Kidney glomerular epithelial cell (primary cell): ENCODE data around the gene RPL32.
"Not testable (repeated sequence)": the region's sequence is repeated elsewhere in the genome, so short reads cannot be mapped to it uniquely, and the experiment has no call there.

Experiments used
- DNase-seq: peaks from one replicate; lab custom pipeline; 2025; lab: John Stamatoyannopoulos, UW

The RPL32 gene

GRCh38 chr3:12841149-12841969, at the start of gene RPL32:
Gene RPL32 (minus strand): TSS chr3:12841565. CDS start chr3:12840237, 1,328 bp downstream.
- peak; percentile 97 for DNase-seq

- no peak for DNase-seq
Measured at GRCh38 chr3:12890610-12891390, 49.4 kb upstream of the RPL32 start.

GRCh38 chr3:12886736-12887135, 45.4 kb upstream of the RPL32 start:
- DNase-seq: no peak

- DNase-seq: no peak
Measured at GRCh38 chr3:12886106-12886679, 44.8 kb upstream of the RPL32 start.

GRCh38 chr3:12885583-12885930, 44.2 kb upstream of the RPL32 start:
- no peak for DNase-seq

GRCh38 chr3:12884790-12885582, 43.6 kb upstream of the RPL32 start:
- DNase-seq: no peak

GRCh38 chr3:12884186-12884680, 42.9 kb upstream of the RPL32 start:
- no peak for DNase-seq

GRCh38 chr3:12882336-12883310, 41.3 kb upstream of the RPL32 start:
- no peak for DNase-seq

- DNase-seq: not testable (repeated sequence)
Measured at GRCh38 chr3:12881858-12882257, 40.5 kb upstream of the RPL32 start.

- no peak for DNase-seq
Measured at GRCh38 chr3:12879191-12879815, 37.9 kb upstream of the RPL32 start.

GRCh38 chr3:12878758-12879157, 37.4 kb upstream of the RPL32 start:
- DNase-seq: not testable (repeated sequence)

GRCh38 chr3:12878141-12878574, 36.8 kb upstream of the RPL32 start:
- no peak for DNase-seq

- no peak for DNase-seq
Measured at GRCh38 chr3:12877040-12877439, 35.7 kb upstream of the RPL32 start.

- no peak for DNase-seq
Measured at GRCh38 chr3:12875857-12876836, 34.8 kb upstream of the RPL32 start.

GRCh38 chr3:12871404-12871983, 30.1 kb upstream of the RPL32 start:
- DNase-seq: no peak

- no peak for DNase-seq
Measured at GRCh38 chr3:12870942-12871341, 29.6 kb upstream of the RPL32 start.

GRCh38 chr3:12869035-12869621, 27.8 kb upstream of the RPL32 start:
- no peak for DNase-seq
